NCI-H1048 (cell line): ENCODE results near the gene GPC2.

ENCODE experiments used
- DNase-seq: peaks from one replicate; lab custom pipeline; 2025; lab: John Stamatoyannopoulos, UW

The GPC2 gene

DNA sequence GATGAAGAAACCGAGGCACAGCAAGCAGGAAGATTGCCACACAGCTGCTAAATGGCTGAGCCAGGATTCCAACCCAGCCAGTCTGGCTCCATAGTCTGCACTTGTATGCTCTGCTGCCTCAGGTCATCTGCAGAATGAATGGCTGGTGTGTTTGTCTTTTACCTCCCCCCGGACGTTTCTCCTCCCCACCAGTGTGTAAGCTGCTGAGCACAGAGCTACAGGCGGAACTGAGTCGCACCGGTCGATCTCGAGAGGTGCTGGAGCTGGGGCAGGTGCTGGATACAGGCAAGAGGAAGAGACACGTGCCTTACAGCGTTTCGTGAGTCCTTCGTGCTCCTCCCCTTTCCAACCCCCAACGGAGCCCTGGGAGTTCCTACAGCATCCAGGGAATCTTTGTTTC lies 55.1 kb downstream of the GPC2 start:
- DNase-seq = no peak

DNA sequence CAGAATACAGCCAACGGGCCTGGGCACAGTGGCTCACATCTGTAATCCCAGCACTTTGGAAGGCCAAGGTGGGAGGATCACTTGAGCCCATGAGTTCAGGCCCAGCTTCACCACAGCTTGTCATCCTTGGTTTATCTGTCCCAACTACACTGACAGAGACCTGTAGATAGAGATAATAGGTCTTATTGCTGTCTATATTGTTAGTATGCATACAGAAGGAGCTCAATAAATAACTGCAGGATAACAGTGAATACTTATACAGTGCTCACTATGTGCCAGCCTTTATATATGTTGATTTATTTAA lies 56.5 kb downstream of the GPC2 start:
- no peak for DNase-seq

DNA sequence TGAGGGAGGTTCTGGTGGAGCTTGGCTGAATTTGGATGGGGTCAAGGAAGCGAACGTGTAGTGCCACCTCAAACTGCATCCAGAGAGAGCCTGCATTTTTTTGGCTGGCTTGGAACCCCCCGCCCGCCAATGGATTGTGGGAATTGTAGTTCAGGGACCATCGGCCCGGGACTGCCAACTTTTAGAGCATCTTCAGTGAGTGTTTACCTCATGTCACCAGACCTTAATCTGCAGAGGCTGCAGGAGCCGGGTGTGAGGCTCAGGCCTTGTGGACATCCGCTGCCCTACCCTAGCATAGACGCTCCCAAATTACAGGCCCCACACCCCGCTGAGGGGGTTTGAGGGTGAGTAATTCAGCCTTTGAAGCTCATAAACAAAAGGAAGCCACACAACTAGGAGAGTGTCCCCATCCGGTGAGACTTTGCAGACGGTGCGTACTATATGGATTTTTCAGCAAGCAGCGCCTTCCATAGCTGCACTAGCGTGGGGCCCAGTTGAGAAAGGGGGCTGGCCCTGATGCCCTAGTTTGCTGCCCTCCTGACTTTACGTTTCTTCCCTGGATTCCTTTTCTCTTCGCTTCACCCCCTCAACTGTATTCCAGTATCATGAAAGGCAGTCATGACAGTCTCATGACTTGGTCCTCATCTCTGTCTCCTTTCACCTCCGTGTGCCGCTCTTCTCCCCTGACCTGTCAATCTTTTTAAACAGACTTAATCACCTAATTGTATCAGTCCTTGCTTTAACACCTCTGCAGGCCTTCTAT lies 57.0 kb downstream of the GPC2 start:
- no peak for DNase-seq
